Kidney (tissue), 14 donors: Measurements from ENCODE around the gene MYMK. TPM values are rescaled to one million over a fixed set of nuclear protein-coding genes. Genes with fewer than 3 reads are reported as not detected.

Source experiments
- DNase-seq, 5 donors: peaks; one replicate each; pipeline ENCODE4 v3.0.0-alpha.2; 2013 to 2020
- FAIRE-seq: peaks from 2 replicates; lab custom pipeline; 2012; peaks lifted over from hg19 to GRCh38; lab: Jason Lieb, UNC
- H3K27ac ChIP-seq, 2 donors: one replicate each; pipeline ENCODE4 v1.7.0; 2013; ENCODE audit warnings: low read depth in 2 of 2, low read length in 2 of 2, inconsistent platforms in 1 of 2
- H3K27me3 ChIP-seq: one replicate; pipeline ENCODE4 v1.7.1; 2013; ENCODE audit warnings: low read length, inconsistent platforms; ENCODE audit not compliant: control insufficient read depth, insufficient read depth
- H3K36me3 ChIP-seq, 3 donors: one replicate each; pipeline versions ENCODE4 v1.7.0 to v1.7.1; 2013; ENCODE audit warnings: low read length in 3 of 3, control low read depth in 1 of 3, inconsistent platforms in 1 of 3; ENCODE audit not compliant: insufficient read depth in 3 of 3, control insufficient read depth in 2 of 3
- H3K4me1 ChIP-seq, 3 donors: one replicate each; pipeline versions ENCODE4 v1.7.0 to v1.7.1; 2013; ENCODE audit warnings: low read length in 3 of 3, inconsistent platforms in 1 of 3, low read depth in 1 of 3; ENCODE audit not compliant: control insufficient read depth in 2 of 3, insufficient read depth in 2 of 3
- H3K4me3 ChIP-seq, 3 donors: one replicate each; pipeline versions ENCODE4 v1.7.0 to v1.8.1; 2013; ENCODE audit warnings: low read length in 3 of 3, control low read depth in 1 of 3, inconsistent platforms in 1 of 3
- H3K9ac ChIP-seq, 3 donors: one replicate each; pipeline versions ENCODE4 v1.7.0 to v1.7.1; 2013; ENCODE audit warnings: low read length in 3 of 3, control low read depth in 1 of 3, inconsistent platforms in 1 of 3
- H3K9me3 ChIP-seq, 3 donors: one replicate each; pipeline versions ENCODE4 v1.7.0 to v1.7.1; 2013; ENCODE audit warnings: low read length in 3 of 3, control low read depth in 1 of 3, inconsistent platforms in 1 of 3; ENCODE audit not compliant: control insufficient read depth in 2 of 3, insufficient read depth in 1 of 3
- intact Hi-C: fragments of 100-400 bp; cut with DNase I; formaldehyde crosslinking; loops from one replicate; pipeline ENCODE4 v1.11.1; 2022
- polyA plus RNA-seq: library from polyadenylated mRNA; stranded (reverse); fragments of 350-450 nt; fragmentation: Illumina TruSeq; extraction: RNeasy Lipid Tissue Mini Kit (QIAGEN cat#74804); gene quantifications from one replicate; pipeline ENCODE4 v1.2.3, GENCODE V29; 2014; ENCODE audit warnings: low read depth, low replicate concordance; ENCODE audit not compliant: insufficient read depth
- total RNA-seq: library from RNA; stranded (reverse); fragmentation: NEBNext Ultra II Directional; extraction: Animal tissue kit (Norgen Biotek cat#: 25700); gene quantifications from one replicate; pipeline ENCODE4 v1.2.1, GENCODE V29; 2021
- TF ChIP-seq, protein P1 (sequence below): IDR thresholded peaks from 3 replicates; pipeline ENCODE4 v1.5.1; 2012; ENCODE audit warnings: mild to moderate bottlenecking, moderate library complexity, borderline replicate concordance; ENCODE audit not compliant: insufficient read depth; ENCODE audit errors: extremely low read depth
- donor health status: control.
- donor health status: control.
- donor health status: control.
- donor health status: control.
- donor health status: control.
- donor health status: DM: yes; HTN: yes; CAD: no.
- donor health status: Normal renal cell carcinoma (clear cell type).

The MYMK gene
- total and polyA plus RNA-seq, 2 donors from 2014 or later = not detected

DNA sequence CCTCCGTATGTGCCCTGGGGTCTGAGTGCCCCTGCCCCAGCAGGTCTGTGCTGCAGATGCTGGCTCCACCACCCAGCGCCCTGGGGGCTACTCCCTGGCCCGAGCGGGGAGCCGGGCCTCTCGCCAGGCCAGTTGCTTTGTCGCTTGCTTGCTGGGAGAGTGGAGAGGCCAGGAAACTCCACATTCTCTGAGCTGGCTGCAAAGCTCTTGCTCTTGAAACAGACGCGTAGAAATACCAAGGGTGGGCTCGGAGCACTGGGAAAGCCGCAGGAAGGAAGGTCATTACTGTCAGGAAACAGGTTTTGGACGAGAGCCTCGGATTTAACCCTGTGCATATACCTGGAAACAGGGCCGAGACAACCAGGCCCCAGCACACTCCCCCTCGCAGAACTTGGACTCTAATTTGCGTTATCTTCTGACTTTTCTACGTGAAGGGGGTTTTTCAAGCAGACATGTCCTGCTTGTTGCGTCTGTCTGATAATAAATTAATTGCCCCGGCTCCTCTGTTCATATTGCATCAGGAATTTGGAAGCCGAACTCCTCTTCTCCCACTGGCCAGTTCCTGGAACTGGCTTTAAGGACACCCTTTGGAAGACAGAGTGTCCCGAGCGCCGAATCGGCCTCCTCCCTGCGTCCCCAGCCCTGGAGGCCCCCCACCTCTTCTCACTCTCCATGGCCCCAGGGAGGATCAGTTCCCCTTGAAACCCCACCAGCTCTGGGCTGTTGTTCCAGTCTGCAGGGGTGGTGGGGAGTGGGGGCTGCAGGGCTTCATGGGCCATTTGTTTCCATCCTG lies 20.9 kb upstream of the MYMK start:
- Histone ChIP-seq H3K9me3 (no peaks in the 10 kb centered on the region), H3K27me3 (no peaks in the 10 kb centered on the region), H3K36me3 (peaks cover 0 to 20% (median 0%) of the 10 kb centered on the region in 3 donors), H3K27ac (peak overlapping the region; percentile 59 to 67), H3K4me1 (peaks cover 0 to 24% (median 0%) of the 10 kb centered on the region in 3 donors), H3K4me3 (no peak overlapping the region), H3K9ac (no peak overlapping the region)
- intact Hi-C loops = no loop called here
- TF ChIP-seq, protein P1, sequence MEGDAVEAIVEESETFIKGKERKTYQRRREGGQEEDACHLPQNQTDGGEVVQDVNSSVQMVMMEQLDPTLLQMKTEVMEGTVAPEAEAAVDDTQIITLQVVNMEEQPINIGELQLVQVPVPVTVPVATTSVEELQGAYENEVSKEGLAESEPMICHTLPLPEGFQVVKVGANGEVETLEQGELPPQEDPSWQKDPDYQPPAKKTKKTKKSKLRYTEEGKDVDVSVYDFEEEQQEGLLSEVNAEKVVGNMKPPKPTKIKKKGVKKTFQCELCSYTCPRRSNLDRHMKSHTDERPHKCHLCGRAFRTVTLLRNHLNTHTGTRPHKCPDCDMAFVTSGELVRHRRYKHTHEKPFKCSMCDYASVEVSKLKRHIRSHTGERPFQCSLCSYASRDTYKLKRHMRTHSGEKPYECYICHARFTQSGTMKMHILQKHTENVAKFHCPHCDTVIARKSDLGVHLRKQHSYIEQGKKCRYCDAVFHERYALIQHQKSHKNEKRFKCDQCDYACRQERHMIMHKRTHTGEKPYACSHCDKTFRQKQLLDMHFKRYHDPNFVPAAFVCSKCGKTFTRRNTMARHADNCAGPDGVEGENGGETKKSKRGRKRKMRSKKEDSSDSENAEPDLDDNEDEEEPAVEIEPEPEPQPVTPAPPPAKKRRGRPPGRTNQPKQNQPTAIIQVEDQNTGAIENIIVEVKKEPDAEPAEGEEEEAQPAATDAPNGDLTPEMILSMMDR = no peak
- DNase-seq (peak in 2 of 5 donors; percentile 50 to 64), FAIRE-seq (no peak)

DNA sequence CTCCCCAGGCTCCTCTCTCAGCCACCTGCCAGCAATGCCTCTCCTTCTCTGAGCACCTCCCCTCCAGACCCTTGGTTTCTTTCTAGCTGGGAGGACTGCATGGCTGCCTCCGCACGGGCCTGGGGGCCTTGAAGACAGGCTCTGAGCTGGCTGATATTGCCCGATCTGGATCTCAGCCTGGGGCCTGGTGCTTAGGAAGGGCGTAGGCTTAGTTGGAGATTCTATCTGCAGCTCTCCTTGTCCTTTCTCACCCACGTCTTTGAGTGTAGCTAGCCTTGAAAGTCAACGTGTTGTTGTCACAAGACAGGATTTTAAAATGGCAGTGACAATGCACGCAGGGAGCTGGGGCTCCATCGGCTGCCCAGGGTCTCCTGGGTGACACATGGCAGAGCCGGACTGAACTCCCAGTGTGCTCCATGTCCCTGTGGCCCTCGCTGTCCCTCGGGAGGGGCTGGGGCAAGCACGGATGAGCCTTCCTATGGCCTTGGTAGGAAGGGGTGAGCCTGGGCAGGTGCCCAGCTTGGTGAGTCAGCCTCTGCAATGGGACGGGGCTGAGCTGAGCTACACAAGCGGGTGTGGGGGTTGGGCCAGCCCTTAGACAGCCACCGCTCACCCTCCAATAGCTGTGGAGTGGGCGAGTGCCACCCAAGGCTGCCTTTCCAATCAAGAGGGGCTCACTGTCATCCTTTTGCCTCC lies 19.2 kb upstream of the MYMK start:
- Histone ChIP-seq H3K4me1 (peaks cover 0 to 40% (median 0%) of the 10 kb centered on the region in 3 donors), H3K4me3 (no peak overlapping the region), H3K9me3 (no peaks in the 10 kb centered on the region), H3K36me3 (peaks cover 0 to 17% (median 0%) of the 10 kb centered on the region in 3 donors), H3K27ac (no peak overlapping the region), H3K9ac (no peak overlapping the region), H3K27me3 (no peaks in the 10 kb centered on the region)
- DNase-seq = no peak
- intact Hi-C loops = no loop called here
- TF ChIP-seq, protein P1 = no peak
- FAIRE-seq = no peak

DNA sequence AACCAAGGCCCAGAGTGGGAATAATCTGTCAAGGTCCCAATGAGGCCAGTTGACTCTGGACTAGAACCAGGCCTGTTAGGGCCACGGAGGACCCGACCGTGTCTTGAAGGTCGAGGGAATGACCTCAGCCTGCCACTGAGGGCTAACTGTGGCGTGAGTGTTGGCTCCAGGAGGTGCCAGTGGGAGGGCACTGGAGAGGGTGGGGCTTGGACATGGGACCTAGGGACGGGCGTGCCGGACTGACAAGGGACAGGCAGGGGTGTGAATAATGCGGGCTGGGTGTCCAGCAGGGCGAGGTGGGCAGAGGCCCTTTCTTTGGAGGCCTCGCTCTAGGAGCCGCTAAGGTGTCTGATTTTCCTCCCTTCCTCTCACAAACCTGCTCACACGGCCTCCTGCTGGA lies 17.2 kb upstream of the MYMK start:
- H3K27me3 ChIP-seq = no peaks in the 10 kb centered on the region
- no peaks in the 10 kb centered on the region for H3K9me3 ChIP-seq
- TF ChIP-seq, protein P1 = no peak
- H3K27ac ChIP-seq = no peak overlapping the region
- H3K4me3 ChIP-seq = no peak overlapping the region
- DNase-seq (no peak), FAIRE-seq (no peak)
- peaks cover 0 to 48% (median 0%) of the 10 kb centered on the region in 3 donors for H3K4me1 ChIP-seq
- intact Hi-C loops = no loop called here
- H3K36me3 ChIP-seq = peaks cover 0 to 12% (median 0%) of the 10 kb centered on the region in 3 donors
- H3K9ac ChIP-seq = no peak overlapping the region
